Activated T-cell treated with anti-CD3 and anti-CD28 coated beads for 24 hours (primary cell): ENCODE measurements around the gene FBXO34.

Source experiments
- DNase-seq: peaks from one replicate; pipeline ENCODE4 v3.0.0-alpha.2; 2020; ENCODE audit warnings: low read depth

FBXO34 gene

GRCh38 chr14:55347040-55347439 lies 75.8 kb downstream of the FBXO34 start:
- DNase-seq: no peak

GRCh38 chr14:55347748-55348147 lies 76.5 kb downstream of the FBXO34 start:
- no peak for DNase-seq

GRCh38 chr14:55348766-55349453 lies 77.7 kb downstream of the FBXO34 start:
- no peak for DNase-seq

GRCh38 chr14:55349565-55349964 lies 78.3 kb downstream of the FBXO34 start:
- DNase-seq: no peak

- no peak for DNase-seq
Observed at GRCh38 chr14:55350461-55350860, 79.2 kb downstream of the FBXO34 start.

GRCh38 chr14:55351111-55351510 lies 79.9 kb downstream of the FBXO34 start:
- DNase-seq: no peak

- no peak for DNase-seq
Observed at GRCh38 chr14:55352201-55352600, 81.0 kb downstream of the FBXO34 start.

- no peak for DNase-seq
Observed at GRCh38 chr14:55353686-55354467, 82.7 kb downstream of the FBXO34 start.

- DNase-seq: peak; percentile 47
Observed at GRCh38 chr14:55354500-55354899, 83.3 kb downstream of the FBXO34 start.

GRCh38 chr14:55355922-55356321 lies 84.7 kb downstream of the FBXO34 start:
- DNase-seq: no peak

- no peak for DNase-seq
Observed at GRCh38 chr14:55356913-55357312, 85.7 kb downstream of the FBXO34 start.

GRCh38 chr14:55359307-55359706 lies 88.1 kb downstream of the FBXO34 start:
- DNase-seq: no peak

- no peak for DNase-seq
Observed at GRCh38 chr14:55361190-55361589, 90.0 kb downstream of the FBXO34 start.

GRCh38 chr14:55366271-55366670 lies 95.0 kb downstream of the FBXO34 start:
- DNase-seq: no peak

GRCh38 chr14:55370883-55371455 lies 99.7 kb downstream of the FBXO34 start:
- no peak for DNase-seq

GRCh38 chr14:55372423-55372822 lies 101.2 kb downstream of the FBXO34 start:
- no peak for DNase-seq

GRCh38 chr14:55372825-55373224 lies 101.6 kb downstream of the FBXO34 start:
- no peak for DNase-seq

- DNase-seq: peak; percentile 44
Observed at GRCh38 chr14:55373784-55374705, 102.8 kb downstream of the FBXO34 start.

- DNase-seq: no peak
Observed at GRCh38 chr14:55374771-55375170, 103.5 kb downstream of the FBXO34 start.

GRCh38 chr14:55377236-55377635 lies 106.0 kb downstream of the FBXO34 start:
- DNase-seq: no peak

GRCh38 chr14:55381040-55381439 lies 109.8 kb downstream of the FBXO34 start:
- no peak for DNase-seq

GRCh38 chr14:55381561-55381960 lies 110.3 kb downstream of the FBXO34 start:
- DNase-seq: no peak
